ENCODE data around the gene BCL7A.

Gene BCL7A

GRCh38 chr12:122013136-122013535, 8.5 kb upstream of the BCL7A start:
- TF ChIP-seq ZFX (IDR thresholded peaks at IDR 0.05; ENCODE audit: borderline replicate concordance) = no peak
- TF ChIP-seq, protein P1, sequence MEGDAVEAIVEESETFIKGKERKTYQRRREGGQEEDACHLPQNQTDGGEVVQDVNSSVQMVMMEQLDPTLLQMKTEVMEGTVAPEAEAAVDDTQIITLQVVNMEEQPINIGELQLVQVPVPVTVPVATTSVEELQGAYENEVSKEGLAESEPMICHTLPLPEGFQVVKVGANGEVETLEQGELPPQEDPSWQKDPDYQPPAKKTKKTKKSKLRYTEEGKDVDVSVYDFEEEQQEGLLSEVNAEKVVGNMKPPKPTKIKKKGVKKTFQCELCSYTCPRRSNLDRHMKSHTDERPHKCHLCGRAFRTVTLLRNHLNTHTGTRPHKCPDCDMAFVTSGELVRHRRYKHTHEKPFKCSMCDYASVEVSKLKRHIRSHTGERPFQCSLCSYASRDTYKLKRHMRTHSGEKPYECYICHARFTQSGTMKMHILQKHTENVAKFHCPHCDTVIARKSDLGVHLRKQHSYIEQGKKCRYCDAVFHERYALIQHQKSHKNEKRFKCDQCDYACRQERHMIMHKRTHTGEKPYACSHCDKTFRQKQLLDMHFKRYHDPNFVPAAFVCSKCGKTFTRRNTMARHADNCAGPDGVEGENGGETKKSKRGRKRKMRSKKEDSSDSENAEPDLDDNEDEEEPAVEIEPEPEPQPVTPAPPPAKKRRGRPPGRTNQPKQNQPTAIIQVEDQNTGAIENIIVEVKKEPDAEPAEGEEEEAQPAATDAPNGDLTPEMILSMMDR (IDR thresholded peaks at IDR 0.05) = no peak
- H3K27ac ChIP-seq = no peak overlapping the region

DNA sequence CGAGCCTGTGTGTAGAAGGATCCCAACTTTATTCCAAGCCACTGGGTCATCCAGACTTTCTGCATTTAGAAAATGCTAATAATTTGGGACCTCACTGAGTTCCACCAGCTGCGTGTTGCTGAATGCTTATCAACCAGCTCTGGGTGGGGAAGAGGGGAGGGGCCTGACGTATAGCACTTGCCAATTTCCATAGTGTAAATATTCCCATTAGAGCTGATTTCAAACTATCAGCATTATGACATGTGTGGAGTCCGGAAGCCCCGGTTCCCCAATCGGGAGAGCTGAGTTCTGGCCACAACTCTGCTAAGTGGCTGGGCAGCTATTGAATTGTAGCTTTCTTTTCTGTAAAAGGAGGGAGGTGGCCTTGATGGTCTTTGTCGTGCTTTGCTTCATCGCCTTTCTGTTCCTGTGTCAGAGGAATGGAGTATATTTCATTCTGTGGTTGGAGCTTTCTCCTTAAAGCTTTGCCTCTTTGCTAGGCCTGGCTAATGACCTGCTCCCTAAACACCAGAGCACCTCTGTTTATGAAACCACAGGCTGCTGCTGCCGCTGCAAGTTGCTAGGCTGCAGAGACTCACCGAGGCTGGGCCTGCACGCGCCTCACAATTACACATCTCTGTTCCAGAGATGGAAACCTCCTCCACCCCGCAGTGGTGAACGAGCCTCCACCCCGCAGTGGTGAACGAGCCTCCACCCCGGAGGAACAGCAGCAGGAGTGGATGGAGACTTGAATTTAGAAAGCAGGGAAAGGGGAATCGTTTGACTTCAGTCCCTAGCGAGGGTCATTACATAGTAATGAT, 7.7 kb upstream of the BCL7A start:
- TF ChIP-seq ZFX (IDR thresholded peaks at IDR 0.05; ENCODE audit: borderline replicate concordance) = no peak
- TF ChIP-seq, protein P1 (IDR thresholded peaks at IDR 0.05) = no peak
- no peak overlapping the region for H3K27ac ChIP-seq

DNA sequence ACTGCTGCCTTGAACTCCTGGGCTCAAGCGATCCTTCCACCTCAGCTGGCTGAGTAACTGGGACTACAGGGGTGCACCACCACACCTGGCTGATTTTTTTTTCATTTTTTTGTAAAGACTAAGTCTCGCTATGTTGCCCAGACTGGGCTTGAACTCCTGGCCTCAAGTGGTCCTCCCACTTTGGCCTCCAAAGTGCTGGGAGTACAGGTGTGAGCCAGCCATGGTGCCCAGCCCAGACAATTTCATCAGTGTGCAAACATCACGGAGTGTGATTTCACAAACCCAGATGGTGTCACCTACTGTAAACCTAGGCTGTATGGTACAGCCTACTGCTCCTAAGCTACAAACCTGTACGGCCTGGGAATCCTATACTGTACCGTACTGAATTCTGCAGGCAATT, 6.9 kb upstream of the BCL7A start:
- H3K27ac ChIP-seq = no peak overlapping the region
- no peak for TF ChIP-seq ZFX (IDR thresholded peaks at IDR 0.05; ENCODE audit: borderline replicate concordance)
- TF ChIP-seq, protein P1 (IDR thresholded peaks at IDR 0.05) = no peak

DNA sequence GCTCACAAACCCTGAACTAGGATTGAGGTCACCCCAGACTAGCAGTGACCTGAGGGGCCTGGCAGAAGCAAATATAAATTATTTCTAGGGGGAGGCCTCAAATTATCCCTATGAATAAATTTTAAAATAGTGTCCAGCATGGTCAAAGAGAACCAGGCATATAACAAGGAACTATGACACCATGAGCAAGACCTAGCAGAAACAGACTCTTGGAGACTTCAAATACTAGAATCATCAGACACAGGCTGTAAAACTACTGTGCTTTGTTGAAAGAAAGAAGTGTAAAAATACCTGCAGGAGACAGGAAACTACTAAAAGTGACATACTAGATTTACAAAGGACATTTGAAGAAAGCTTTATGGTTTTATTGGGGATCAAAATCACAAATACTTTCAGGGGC, 3.2 kb upstream of the BCL7A start:
- H3K27ac ChIP-seq = no peak overlapping the region

DNA sequence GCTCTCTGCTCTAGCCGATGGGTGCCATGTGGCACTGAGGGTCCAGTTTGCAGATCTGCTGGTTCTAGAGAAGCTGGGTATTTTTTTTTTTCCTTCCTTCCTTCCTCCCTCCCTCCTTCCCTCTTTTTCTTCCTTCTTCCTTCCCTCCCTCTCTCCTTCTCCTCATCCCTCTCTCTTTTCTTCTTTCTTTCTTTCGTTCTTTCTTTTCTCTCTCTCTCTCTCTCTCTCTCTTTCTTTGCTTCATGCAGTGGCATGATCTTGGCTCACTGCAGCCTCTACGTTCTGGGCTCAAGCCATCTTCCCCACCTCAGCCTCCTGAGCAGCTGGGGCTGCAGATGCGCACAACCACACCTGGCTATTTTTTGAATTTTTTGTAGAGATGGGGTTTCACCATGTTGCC, 2.7 kb upstream of the BCL7A start:
- TF ChIP-seq, protein P1 (IDR thresholded peaks at IDR 0.05) = no peak
- no peak for TF ChIP-seq ZFX (IDR thresholded peaks at IDR 0.05; ENCODE audit: borderline replicate concordance)
- H3K27ac ChIP-seq = no peak overlapping the region

More for the DNA sequence above, 3.2 kb upstream of the BCL7A start:
- TF ChIP-seq ZFX (IDR thresholded peaks at IDR 0.05; ENCODE audit: borderline replicate concordance) = no peak
- TF ChIP-seq, protein P1 (IDR thresholded peaks at IDR 0.05) = no peak

DNA sequence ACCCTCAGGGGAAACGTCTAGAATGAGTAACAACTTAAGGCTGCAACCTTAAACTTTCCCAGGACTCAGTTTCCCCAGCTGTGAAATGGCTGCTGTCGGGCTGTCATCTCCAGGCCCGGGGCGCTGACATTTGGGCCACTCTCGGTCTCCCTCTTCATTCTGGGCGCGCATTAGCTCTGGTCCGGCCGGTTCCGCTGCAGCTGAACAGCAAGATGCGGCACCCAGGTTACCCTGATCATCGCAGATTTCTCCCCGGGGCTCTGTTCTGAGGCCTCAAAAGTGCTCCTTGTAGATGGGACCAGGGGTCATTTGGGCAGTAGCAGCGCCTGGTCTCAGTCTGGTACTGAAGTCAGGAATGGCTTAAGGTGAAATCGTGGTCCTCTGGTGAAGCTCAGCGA, 890 bp upstream of the BCL7A start:
- H3K27ac ChIP-seq = no peak overlapping the region
- TF ChIP-seq, protein P1 (IDR thresholded peaks at IDR 0.05) = no peak
- TF ChIP-seq ZFX (IDR thresholded peaks at IDR 0.05; ENCODE audit: borderline replicate concordance) = no peak

DNA sequence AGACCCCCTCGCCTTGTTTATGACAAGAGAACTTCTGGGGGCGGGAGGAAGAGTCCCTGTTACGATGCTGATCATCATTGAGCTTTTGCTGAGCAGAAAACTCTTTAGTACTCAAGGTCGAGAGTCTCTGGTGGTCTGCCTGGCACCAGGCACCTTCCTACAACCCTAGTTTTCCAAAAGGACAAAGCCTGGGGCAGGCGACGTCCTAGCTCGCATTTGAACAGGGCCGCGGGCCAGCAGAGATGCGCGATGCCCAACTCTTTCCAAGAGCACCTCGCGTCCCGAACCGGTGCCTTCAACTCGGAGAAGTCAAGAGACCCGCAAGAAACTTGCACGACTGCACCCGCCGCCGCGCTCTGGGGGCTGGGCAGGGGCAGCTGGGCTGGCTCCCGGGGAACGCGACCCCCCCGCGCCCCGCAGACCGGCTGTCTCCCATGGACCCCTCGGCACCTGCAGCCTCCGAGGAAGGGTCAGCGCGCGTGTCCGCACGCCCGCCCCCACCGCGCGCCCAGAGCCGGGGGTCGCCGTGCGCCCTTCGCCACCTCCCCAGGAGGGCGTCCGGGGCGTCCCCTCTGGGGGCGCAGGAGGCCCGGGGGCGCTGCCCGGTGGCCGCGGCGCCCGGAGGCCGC, 377 bp upstream of the BCL7A start:
- TF ChIP-seq, protein P1 (IDR thresholded peaks at IDR 0.05) = 0 out of 2 replicates have a peak, but pooled peaks have one; percentile 6
- TF ChIP-seq ZFX (IDR thresholded peaks at IDR 0.05; ENCODE audit: borderline replicate concordance) = no peak
- peak overlapping the region; percentile 87 for H3K27ac ChIP-seq
